ENCODE data around the gene ZNF213.
"Not testable (repeated sequence)": the region's sequence is repeated elsewhere in the genome, so short reads cannot be mapped to it uniquely, and the experiment has no call there.

ZNF213 gene

DNA sequence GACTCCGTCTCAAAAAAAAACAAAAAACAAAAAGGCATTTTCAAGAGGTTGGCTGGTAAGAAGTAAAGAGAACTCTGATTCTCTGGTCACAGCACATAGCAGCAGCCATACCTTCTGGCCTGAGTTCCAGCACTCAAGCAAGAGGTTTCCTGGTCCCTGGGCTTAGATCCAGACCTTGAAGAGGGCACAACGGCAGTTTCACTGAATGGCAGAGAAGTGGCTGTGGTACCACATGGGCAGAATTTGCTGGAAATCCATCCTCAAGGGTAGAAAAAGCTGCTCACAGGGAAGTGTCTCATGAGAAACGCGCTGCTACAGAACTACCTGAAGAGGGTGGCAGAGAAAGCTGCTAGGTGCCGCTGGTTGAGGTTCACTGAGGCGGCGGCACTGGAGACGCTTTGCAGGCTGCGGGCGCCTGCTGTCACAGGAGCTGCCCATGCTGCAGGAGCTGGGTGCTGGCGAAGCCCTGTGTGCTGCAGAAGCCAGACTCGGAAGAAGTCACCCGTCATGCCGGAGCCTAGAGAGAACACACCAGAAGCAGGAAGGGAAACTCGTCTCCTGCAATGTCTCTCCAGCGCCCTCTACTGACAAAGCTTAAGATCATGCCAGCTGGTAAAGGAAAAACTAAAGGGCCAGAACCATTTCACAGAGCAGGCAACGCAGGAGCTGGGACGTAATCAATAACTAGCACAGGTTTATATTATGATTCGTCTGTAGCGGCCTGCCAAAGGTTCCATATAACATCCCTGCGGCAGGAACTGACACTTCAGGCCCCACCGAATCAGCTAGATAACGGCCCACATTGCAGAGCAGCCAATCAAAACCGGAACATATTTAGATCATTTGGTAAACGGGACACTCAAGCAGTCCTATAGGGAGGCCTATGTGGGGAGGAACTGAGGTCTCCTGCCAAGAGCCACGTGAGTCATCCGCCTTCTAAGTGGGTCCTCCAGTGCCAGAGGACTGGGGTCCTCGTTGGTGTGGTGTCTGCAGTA is 5.4 kb upstream of the ZNF213 start:
- in situ Hi-C loops (cut with MboI; ENCODE audit: low sequenced_read_pairs) = loop anchor here (5.0 kb wide), 1 partner anchor 67 kb away; no protein-coding TSS in a partner anchor

DNA sequence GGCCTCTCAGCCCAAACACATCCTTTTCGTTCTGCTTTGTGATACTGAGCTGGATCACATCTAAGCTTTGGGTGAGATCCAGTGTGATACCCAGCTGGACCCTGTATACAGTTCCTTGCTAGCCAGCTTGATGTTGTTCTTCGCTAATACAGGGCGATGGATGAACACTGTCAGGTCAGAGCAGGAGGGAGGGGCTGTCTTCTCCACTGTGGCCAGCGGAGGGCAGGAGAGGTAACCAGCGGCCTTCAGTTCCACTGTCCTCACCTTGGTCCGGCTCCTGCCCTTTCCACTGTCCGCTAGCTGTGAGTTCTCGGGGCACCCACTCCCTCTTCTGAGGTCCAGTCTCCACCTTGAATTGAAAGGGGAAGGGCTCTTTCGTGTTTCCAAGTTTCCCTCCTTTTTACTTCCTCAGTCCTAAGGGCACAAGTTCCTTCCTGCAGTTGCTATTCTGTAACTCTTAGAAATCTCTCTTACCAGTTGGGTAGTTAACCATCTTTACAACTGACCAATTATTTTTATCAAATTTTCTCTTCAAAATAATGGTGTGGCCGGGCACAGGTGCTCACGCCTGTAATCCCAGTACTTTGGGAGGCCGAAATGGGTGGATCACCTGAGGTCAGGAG is 3.0 kb upstream of the ZNF213 start:
- in situ Hi-C loops (cut with MboI; ENCODE audit: low sequenced_read_pairs) = no loop called here

DNA sequence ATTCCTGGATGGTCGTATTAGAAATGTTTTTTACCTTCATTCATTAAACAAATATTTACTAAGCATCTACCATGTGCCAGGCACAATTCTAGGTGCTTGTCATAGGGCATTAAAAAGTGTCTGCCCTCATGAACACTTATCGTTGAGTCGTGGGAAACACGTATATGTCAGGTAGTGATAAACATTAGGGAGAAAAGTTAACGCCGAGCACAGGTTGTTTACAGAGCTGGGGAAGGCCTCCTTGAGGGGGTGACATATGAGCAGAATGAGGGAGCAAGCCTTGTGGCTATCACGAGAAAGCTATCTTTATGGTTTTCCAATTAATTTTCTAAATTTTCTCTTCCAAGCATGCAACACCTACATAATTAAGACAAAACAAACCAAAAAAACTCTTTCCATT is 985 bp upstream of the ZNF213 start:
- in situ Hi-C loops (cut with MboI; ENCODE audit: low sequenced_read_pairs) = no loop called here

DNA sequence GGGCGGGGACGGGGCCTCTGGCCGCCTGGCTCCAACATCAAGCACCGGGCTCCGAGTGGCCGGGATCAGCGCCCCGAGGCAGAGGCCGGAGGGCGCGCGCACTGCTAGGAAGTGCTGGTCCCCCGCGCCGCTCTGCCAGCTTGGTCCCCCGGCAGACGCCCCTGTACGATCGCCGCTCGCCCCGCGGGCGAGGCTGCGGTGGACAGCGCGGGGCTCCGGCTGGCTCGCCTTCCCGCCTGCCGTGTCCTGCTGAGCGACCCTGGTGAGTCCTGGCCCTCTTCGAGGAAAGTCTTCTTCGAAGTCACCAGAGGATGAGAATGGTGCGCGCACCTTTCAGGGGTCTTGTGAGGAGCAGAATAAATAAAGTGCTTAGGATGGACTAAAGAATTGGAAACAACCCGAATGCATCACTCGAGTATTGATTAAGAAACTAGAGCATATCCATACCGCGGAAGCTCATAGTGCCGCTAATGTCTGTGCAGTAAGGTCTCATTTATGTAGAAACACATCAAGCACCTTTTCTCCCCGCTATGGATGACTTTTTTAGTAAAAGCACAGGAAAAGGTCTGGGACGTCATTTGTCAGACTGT is 392 bp downstream of the ZNF213 start:
- in situ Hi-C loops (cut with MboI; ENCODE audit: low sequenced_read_pairs) = no loop called here

DNA sequence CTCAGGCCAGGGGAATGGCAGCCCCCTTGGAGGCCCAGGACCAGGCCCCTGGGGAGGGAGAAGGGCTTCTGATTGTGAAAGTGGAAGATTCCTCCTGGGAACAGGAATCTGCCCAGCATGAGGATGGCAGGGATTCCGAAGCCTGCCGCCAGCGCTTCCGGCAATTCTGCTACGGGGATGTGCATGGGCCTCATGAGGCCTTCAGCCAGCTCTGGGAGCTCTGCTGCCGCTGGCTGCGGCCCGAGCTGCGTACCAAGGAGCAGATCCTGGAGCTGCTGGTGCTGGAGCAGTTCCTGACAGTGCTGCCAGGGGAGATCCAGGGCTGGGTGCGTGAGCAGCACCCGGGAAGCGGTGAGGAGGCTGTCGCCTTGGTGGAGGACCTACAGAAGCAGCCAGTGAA is 2.4 kb downstream of the ZNF213 start:
- in situ Hi-C loops (cut with MboI; ENCODE audit: low sequenced_read_pairs) = no loop called here

DNA sequence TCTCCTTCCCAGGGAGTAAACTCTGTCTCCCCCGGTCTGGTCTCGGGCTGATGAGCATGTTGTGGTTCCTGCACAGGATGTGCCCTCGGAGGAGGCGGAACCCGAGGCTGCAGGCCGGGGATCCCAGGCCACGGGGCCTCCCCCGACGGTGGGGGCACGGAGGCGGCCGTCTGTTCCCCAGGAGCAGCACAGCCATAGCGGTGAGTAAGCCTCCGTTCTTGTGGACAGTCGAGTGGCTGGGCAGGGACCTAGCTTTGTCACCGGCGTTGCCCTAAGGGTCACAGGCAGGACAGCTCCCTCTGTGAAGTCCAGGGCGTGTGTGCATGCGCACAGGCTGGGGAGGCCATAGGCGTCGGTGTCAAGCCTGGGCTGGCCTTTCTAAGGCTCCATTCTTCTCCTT is 3.5 kb downstream of the ZNF213 start:
- in situ Hi-C loops (cut with MboI; ENCODE audit: low sequenced_read_pairs) = no loop called here

DNA sequence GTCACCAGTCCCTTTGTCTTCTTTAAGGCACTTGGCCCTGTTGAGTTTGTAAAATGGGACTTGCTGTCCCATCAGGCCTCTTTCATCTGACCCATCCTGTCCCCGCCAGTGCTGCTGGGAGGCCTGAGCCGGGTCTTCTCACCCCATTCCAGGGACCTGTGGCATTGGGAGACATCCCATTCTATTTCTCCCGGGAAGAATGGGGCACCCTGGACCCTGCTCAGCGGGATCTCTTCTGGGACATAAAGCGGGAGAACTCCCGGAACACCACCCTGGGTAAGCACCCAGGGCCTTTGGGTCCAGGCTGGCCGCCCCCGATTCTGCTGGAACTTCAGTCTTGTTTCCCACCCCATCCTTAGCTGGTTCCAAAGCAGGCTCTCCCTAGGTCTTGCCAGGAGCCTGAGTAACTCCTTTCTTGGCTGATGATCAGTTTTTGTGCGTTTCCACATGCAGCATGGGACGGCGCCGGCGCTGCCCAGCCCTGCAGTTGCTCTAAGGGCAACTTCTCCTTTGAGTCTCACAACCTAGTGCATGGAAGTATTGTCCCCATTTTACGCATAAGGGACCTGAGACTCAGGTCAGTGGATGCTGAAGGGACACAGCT is 4.1 kb downstream of the ZNF213 start:
- in situ Hi-C loops (cut with MboI; ENCODE audit: low sequenced_read_pairs) = no loop called here

DNA sequence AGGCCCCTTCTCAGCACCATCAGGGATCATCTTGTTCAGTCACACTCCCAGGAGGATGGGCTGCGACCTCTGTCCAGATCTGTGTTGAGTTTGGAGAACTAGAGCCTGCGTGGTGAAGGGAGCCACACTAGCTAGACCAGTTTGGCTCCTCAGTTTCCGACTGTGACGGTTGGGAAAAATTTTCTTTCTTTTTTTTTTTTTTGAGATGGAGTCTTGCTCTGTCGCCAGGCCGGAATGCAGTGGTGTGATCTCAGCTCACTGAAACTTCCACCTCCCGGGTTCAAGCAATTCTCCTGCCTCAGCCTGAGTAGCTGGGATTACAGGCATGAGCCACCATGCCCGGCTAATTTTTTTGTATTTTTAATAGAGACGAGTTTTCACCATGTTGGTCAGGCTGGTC is 4.7 kb downstream of the ZNF213 start:
- in situ Hi-C loops (cut with MboI; ENCODE audit: low sequenced_read_pairs) = not testable (repeated sequence)

DNA sequence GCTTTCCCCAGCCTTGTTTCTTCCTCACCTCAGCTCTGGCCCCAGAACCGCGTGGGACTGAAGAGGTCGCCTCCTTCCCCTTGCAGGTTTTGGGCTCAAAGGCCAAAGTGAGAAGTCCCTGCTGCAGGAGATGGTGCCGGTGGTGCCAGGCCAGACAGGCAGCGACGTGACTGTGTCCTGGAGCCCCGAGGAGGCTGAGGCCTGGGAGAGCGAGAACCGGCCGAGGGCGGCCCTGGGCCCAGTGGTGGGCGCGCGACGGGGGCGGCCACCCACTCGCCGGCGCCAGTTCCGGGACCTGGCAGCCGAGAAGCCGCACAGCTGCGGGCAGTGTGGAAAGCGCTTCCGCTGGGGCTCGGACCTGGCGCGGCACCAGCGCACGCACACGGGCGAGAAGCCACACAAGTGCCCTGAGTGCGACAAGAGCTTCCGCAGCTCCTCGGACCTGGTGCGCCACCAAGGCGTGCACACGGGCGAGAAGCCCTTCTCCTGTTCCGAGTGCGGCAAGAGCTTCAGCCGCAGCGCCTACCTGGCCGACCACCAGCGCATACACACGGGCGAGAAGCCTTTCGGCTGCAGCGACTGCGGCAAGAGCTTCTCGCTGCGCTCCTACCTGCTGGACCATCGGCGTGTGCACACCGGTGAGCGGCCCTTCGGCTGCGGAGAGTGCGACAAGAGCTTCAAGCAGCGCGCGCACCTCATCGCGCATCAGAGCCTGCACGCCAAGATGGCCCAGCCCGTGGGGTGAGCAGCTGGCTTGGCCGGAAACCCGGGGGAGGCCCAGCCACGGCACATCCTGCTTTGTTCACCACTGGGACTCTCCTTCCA is 6.0 kb downstream of the ZNF213 start:
- in situ Hi-C loops (cut with MboI; ENCODE audit: low sequenced_read_pairs) = no loop called here

DNA sequence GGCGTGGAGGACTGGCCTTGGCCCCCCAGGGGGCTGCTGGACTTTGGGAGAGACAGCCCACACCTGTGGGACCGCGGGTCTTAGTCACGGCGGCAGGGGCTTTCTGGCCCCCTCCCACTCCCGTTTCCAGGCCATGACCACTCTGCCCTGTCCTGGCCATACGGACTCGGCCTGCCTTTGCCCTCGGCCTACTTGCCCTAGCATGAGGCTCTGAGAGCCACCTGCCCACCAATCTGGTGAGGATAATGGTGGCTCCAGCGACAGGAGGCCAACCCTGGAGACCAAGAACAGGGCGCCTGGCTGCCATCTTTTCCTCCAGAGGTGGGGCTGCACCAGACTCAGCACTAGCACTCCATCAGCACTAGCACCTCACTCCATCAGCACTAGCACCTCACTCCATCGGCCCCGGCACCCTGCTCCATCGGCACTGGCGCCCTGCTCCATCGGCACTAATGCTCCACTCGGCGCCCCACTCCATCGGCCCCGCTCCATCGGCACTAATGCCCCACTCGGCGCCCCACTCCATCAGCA is 7.0 kb downstream of the ZNF213 start:
- in situ Hi-C loops (cut with MboI; ENCODE audit: low sequenced_read_pairs) = no loop called here

DNA sequence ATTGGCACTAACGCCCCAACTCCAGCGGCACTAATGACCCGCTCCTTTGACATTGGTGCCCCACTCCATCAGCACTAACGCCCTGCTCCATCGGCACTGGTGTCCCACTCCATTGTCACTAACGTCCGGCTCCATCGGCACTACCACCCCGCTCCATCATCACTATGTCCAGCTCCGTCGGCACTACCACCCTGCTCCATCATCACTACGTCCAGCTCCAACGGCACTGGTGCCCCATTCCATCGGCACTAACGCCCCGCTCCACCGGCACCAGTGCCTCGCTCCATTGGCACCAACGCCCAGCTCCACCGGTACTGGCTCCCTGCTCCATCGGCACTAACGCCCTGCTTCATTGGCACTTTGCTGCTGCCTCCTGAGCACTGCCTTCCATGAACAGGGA is 7.5 kb downstream of the ZNF213 start:
- in situ Hi-C loops (cut with MboI; ENCODE audit: low sequenced_read_pairs) = no loop called here

DNA sequence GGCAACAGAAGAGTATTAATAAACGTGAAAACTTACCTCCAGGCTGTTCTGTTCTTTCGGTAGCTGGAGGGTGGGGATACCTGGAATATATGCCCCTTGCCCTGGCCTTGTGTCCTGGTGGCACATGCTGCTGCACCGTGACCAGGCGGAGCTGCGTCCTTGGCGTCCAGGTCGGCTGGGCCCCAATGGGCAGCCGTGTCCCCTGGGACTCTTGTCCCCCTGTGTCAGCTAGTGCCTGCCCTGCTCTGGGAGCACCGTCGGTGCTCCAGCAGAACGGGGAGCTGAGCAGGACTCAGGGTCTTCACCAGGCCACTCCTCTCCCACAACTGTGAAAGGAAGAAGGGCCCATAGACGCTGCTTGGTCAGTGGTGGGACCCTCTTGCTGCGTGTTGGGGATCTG is 7.9 kb downstream of the ZNF213 start:
- in situ Hi-C loops (cut with MboI; ENCODE audit: low sequenced_read_pairs) = no loop called here

DNA sequence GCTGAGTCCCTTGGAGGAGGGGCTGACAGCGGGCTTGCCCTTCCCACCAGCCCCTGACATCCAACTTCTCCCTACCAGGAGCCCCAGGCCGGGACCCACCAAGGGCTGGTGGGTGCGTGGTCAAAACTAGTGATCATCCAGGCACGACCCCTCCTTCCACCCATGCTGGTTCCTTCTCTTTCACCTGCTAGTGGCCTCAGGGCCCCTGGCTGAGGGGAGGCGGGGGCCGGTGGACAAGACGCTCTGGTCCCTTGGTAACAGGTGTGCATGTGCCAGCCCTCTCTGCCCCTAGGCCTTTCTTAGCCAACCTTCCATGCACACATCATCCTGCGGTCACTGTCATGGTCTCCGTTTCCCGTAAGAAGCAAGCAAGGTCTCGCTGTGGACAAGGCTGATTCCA is 8.4 kb downstream of the ZNF213 start:
- in situ Hi-C loops (cut with MboI; ENCODE audit: low sequenced_read_pairs) = no loop called here

DNA sequence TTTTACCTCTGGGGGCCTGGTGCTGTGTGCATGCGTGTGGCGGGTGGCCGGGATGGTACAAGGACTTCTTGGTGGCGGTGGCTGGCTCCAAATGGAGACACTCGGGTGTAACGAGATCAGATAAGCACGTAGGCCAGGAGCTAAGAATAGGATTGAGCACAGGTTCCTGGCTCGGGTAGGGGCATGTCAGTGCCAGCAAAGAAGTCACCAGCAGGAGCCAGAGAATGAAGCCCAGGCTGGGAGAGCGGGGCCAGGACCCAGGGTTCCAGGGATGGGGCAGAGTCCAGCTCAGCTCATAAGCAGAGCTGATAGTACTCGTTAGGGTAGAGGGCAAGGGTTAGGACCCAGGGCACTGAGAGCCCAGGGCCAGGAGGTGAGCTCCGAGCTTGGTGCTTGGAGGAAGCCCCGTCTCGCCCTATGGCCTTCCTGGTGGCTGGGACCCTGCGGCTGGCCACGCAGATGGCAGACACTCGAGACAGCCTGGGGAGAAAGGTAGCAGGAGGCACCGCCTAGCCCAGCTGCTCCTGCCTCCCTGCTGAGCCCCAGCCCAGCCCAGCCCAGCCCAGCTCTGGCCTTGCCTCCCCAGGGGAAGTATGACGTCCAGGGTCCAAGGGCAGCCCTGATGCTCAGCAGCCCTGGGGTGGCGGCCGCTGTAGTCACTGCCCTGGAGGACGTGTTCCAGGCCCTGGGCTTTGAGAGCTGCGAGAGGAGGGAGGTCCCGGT is 8.9 kb downstream of the ZNF213 start:
- in situ Hi-C loops (cut with MboI; ENCODE audit: low sequenced_read_pairs) = no loop called here

DNA sequence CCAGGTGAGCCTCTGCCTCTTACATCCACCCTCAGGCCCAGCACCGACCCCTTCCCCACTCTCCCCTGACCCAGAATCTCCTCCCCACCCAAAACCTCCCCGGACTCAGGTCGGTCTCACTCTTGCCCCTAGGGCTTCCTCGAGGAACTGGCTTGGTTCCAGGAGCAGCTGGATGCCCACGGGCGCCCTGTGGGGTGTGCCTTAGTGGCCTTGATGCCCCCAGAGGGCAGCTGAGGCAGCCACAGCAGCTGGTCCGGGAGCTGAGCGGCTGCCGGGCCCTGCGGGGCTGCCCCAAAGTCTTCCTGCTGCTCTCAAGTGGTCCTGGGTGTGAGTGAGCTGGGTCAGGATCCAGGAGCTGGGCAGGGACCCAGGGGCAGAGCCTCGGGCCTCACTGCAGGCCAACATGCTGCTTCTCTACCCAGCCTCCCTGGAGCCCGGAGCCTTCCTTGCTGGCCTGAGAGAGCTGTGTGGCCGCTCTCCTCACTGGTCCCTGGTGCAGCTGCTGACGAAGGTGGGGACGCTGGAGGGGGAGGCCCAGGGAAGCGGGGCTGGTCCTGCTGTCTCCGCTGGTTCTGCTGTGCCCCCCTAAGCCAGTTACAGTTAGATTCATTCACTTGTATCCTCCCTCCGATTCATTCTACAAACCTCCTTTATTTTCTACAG is 9.6 kb downstream of the ZNF213 start:
- in situ Hi-C loops (cut with MboI; ENCODE audit: low sequenced_read_pairs) = no loop called here

DNA sequence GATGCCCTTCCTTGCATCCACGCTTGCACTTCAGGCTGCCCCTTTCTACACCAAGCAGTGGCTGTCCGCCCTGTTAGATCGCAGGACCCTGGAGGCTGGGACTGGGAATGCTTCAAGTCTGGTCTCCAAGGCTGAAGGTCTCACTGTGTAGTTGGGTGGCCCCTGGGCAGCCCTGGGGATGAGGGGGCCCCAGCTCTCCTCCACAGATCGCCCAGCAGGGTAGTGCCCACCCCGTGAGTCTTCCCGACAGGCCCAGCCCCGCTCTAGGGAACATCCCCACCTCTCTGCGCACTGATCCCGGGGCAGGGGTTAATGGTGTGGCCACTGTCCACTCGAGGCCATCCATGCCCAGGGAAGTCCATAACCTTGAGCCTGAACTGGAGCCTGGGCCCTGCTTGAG is 10.3 kb downstream of the ZNF213 start:
- in situ Hi-C loops (cut with MboI; ENCODE audit: low sequenced_read_pairs) = no loop called here

DNA sequence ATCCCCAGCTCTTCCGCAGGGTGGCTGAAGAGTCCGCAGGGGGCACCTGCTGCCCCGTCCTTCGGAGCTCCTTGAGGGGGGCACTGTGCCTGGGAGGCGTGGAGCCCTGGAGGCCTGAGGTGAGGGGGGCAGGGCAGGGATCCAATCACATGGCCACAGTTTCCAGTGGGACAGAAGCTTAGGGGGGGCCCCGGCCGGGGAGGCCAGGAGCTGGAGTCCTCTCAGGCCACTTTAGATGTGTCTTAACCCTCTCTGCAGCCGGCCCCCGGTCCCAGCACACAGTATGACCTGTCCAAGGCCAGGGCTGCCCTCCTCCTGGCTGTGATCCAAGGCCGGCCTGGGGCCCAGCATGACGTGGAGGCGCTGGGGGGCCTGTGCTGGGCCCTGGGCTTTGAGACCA is 10.8 kb downstream of the ZNF213 start:
- in situ Hi-C loops (cut with MboI; ENCODE audit: low sequenced_read_pairs) = no loop called here

DNA sequence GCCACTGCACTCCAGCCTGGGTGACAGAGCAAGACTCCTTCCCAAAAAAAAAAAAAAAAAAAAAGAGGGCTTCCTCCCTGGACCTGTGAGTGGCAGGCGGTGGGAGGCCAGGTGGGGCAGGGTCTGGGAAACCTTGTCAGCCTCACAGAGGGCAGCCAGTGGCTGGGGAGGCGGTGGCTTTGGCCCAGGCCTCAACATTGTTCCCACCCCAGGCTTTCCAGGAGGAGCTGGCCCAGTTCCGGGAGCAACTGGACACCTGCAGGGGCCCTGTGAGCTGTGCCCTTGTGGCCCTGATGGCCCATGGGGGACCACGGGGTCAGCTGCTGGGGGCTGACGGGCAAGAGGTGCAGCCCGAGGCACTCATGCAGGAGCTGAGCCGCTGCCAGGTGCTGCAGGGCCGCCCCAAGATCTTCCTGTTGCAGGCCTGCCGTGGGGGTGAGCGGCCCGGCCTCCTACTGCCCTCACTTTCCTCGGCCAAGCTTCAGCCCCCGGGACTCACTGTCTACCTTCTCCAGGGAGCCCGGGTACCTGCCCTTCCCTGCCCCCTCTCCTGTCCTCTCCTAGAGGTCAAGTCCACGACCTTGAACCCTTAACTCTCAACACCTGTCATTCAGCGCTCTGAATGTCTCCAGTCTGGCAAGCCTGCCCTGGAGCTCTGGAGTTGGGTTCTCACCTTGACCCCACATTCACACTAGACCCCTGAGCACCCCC is 12.4 kb downstream of the ZNF213 start:
- in situ Hi-C loops (cut with MboI; ENCODE audit: low sequenced_read_pairs) = no loop called here

DNA sequence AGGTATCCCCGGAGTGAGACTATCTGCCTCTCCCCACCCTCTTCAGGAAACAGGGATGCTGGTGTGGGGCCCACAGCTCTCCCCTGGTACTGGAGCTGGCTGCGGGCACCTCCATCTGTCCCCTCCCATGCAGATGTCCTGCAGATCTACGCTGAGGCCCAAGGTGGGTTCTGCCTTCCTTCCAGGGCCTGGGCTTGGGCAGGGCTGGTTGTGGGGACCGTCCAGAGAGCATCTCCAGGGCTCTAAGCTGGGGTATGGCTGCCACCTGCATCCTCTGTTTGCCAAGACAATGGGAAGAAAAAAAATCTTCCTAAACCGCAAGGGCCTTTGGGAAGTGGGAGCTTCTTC is 12.9 kb downstream of the ZNF213 start:
- in situ Hi-C loops (cut with MboI; ENCODE audit: low sequenced_read_pairs) = no loop called here
